Keratinocyte (primary cell): ENCODE data around the gene GPR137B. TPM values are rescaled to one million over a fixed set of nuclear protein-coding genes. Genes with fewer than 3 reads are reported as not detected.

Source experiments
- DNase-seq: peaks from one replicate; pipeline ENCODE4 v3.0.0-alpha.2; 2011; ENCODE audit warnings: low read depth, missing footprints, low spot score
- FAIRE-seq: peaks from 2 replicates; lab custom pipeline; 2011; peaks lifted over from hg19 to GRCh38; lab: Jason Lieb, UNC
- H2AFZ ChIP-seq: 2 replicates; pipeline ENCODE4 v1.6.0; 2012; ENCODE audit warnings: low read length, control low read depth, inconsistent platforms; ENCODE audit not compliant: control insufficient read depth
- H3K27ac ChIP-seq: 2 replicates; pipeline ENCODE4 v1.5.1; 2011; ENCODE audit warnings: low read length; ENCODE audit not compliant: control insufficient read depth, insufficient read depth
- H3K27me3 ChIP-seq: 3 replicates; pipeline ENCODE4 v1.6.0; 2011; ENCODE audit warnings: low read length; ENCODE audit not compliant: control insufficient read depth, insufficient read depth; ENCODE audit errors: extremely low read depth
- H3K36me3 ChIP-seq, 2 experiments: 2 replicates in 1 of 2; 3 replicates in 1 of 2; pipeline ENCODE4 v1.5.1; 2011; ENCODE audit warnings: low read length in 2 of 2, mild to moderate bottlenecking in 1 of 2; ENCODE audit not compliant: control insufficient read depth in 2 of 2, insufficient read depth in 2 of 2; ENCODE audit errors: extremely low read depth in 1 of 2
- H3K4me1 ChIP-seq: 3 replicates; pipeline ENCODE4 v1.5.1; 2011; ENCODE audit warnings: low read length; ENCODE audit not compliant: control insufficient read depth, insufficient read depth; ENCODE audit errors: extremely low read depth
- H3K4me2 ChIP-seq: 3 replicates; pipeline ENCODE4 v1.6.0; 2011; ENCODE audit warnings: low read depth, low read length; ENCODE audit not compliant: control insufficient read depth, insufficient read depth; ENCODE audit errors: extremely low read depth
- H3K4me3 ChIP-seq, 3 experiments: fragments of 200-600 bp in 1 of 3; sonication (generic) in 1 of 3; 2 replicates in 2 of 3; 3 replicates in 1 of 3; pipeline ENCODE4 v1.5.1; 2011 to 2016; ENCODE audit warnings: low read length in 3 of 3, mild to moderate bottlenecking in 3 of 3, control low read depth in 2 of 3, inconsistent platforms in 1 of 3, low read depth in 1 of 3, mixed read lengths in 1 of 3, mixed run types in 1 of 3, moderate library complexity in 1 of 3; ENCODE audit not compliant: control insufficient read depth in 2 of 3, insufficient read depth in 2 of 3; ENCODE audit errors: extremely low read depth in 1 of 3
- H3K79me2 ChIP-seq: 2 replicates; pipeline ENCODE4 v1.6.0; 2012; ENCODE audit warnings: low read length; ENCODE audit not compliant: control insufficient read depth, insufficient read depth
- H3K9ac ChIP-seq: 3 replicates; pipeline ENCODE4 v1.6.0; 2011; ENCODE audit warnings: low read length; ENCODE audit not compliant: control insufficient read depth, insufficient read depth; ENCODE audit errors: extremely low read depth
- H3K9me1 ChIP-seq: 3 replicates; pipeline ENCODE4 v1.6.0; 2011; ENCODE audit warnings: low read length; ENCODE audit not compliant: control insufficient read depth, insufficient read depth; ENCODE audit errors: extremely low read depth
- H3K9me3 ChIP-seq: 2 replicates; pipeline ENCODE4 v1.5.1; 2012; ENCODE audit warnings: low read depth, low read length; ENCODE audit not compliant: control insufficient read depth
- H4K20me1 ChIP-seq: 3 replicates; pipeline ENCODE4 v1.6.0; 2011; ENCODE audit warnings: low read length; ENCODE audit not compliant: control insufficient read depth, insufficient read depth; ENCODE audit errors: extremely low read depth
- EZH2 ChIP-seq: IDR thresholded peaks from one replicate; pipeline ENCODE4 v1.6.1; 2012; ENCODE audit warnings: inconsistent platforms, mild to moderate bottlenecking, low read length, moderate library complexity
- dilution Hi-C: fragments of 300-500 bp; cut with MboI; formaldehyde crosslinking; loops from one replicate; pipeline ENCODE4 v1.7.0; 2020; ENCODE audit warnings: low sequenced_read_pairs; ENCODE audit not compliant: extremely low pct_ligation_motif_present
- polyA plus RNA-seq, 5 experiments: library from polyadenylated mRNA; depleted of rRNA in 3 of 5; stranded (reverse) in 3 of 5; stranded (forward) in 1 of 5; unstranded in 1 of 5; fragments of >200 nt; gene quantifications; 1 replicate in 1 of 5; 2 replicates in 3 of 5; 3 replicates in 1 of 5; pipeline versions ENCODE4 v1.2.1 to v1.2.3, GENCODE V29; 2011 to 2012; ENCODE audit warnings: missing spikeins in 2 of 5, low read depth in 1 of 5, low replicate concordance in 1 of 5
- TF ChIP-seq, protein P1 (sequence below), 3 experiments: IDR thresholded peaks in 1 of 3; conservative IDR thresholded peaks in 1 of 3; optimal IDR thresholded peaks in 1 of 3; 2 replicates in 2 of 3; 3 replicates in 1 of 3; pipeline versions ENCODE3 to v1.5.1; 2011; ENCODE audit warnings: low read length in 3 of 3, mild to moderate bottlenecking in 3 of 3, moderate library complexity in 2 of 3, control low read depth in 1 of 3, inconsistent platforms in 1 of 3; ENCODE audit not compliant: insufficient read depth in 2 of 3; ENCODE audit errors: extremely low read depth in 1 of 3

GPR137B gene
- polyA plus RNA-seq, 1 donor (not counting 4 experiments of a cell fraction or from before 2014, with no cell fraction given), result 7.1 TPM

DNA sequence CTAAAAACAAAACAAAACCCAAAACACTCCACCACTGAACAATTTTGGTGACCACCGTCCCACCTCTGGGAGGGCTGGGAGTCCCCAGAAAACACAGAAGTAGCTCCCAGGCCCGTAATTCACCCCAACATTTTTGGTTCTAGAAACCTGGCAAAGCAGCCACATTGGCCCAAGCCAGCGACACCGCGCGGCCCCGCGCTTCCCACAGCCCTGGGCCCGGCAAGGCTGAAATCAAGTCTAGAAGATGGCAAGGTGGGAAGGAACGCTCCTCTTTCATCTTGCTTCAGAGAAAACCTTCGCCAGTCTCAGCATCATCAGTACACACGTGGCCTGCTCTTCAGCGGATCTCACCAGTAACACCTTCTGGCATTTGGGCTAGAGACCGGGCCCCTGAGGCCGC, 41.5 kb upstream of the GPR137B start:
- no peak overlapping the region for H3K4me3 ChIP-seq
- H3K79me2 ChIP-seq, result no peaks in the 10 kb centered on the region
- no peak overlapping the region for H2AFZ ChIP-seq
- no peaks in the 10 kb centered on the region for H3K4me1 ChIP-seq
- TF ChIP-seq, protein P1, sequence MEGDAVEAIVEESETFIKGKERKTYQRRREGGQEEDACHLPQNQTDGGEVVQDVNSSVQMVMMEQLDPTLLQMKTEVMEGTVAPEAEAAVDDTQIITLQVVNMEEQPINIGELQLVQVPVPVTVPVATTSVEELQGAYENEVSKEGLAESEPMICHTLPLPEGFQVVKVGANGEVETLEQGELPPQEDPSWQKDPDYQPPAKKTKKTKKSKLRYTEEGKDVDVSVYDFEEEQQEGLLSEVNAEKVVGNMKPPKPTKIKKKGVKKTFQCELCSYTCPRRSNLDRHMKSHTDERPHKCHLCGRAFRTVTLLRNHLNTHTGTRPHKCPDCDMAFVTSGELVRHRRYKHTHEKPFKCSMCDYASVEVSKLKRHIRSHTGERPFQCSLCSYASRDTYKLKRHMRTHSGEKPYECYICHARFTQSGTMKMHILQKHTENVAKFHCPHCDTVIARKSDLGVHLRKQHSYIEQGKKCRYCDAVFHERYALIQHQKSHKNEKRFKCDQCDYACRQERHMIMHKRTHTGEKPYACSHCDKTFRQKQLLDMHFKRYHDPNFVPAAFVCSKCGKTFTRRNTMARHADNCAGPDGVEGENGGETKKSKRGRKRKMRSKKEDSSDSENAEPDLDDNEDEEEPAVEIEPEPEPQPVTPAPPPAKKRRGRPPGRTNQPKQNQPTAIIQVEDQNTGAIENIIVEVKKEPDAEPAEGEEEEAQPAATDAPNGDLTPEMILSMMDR (optimal IDR thresholded peaks at IDR 0.05 in 1 of 3, IDR thresholded peaks at IDR 0.05 in 1 of 3, conservative IDR thresholded peaks at IDR 0.05 in 1 of 3; ENCODE audit: extremely low read depth in 1 of 3, insufficient read depth in 2 of 3, low read length in 3 of 3), result no peak
- no peak for TF ChIP-seq EZH2
- FAIRE-seq (no peak), DNase-seq (no peak)
- H3K36me3 ChIP-seq, result no peaks in the 10 kb centered on the region
- H3K27me3 ChIP-seq, result peaks cover 6% of the 10 kb centered on the region
- H3K27ac ChIP-seq, result no peak overlapping the region
- dilution Hi-C loops, result no loop called here
- no peak overlapping the region for H3K9ac ChIP-seq
- no peak overlapping the region for H3K4me2 ChIP-seq
- peaks cover 4% of the 10 kb centered on the region for H4K20me1 ChIP-seq
- H3K9me3 ChIP-seq, result peaks cover 6% of the 10 kb centered on the region
- no peaks in the 10 kb centered on the region for H3K9me1 ChIP-seq

GRCh38 chr1:236101233-236102200, 40.8 kb upstream of the GPR137B start:
- Histone ChIP-seq H3K9me1 (no peaks in the 10 kb centered on the region), H3K79me2 (no peaks in the 10 kb centered on the region), H3K4me1 (no peaks in the 10 kb centered on the region), H3K27me3 (peaks cover 6% of the 10 kb centered on the region), H3K27ac (no peak overlapping the region), H3K9ac (no peak overlapping the region), H3K4me2 (no peak overlapping the region), H3K36me3 (no peaks in the 10 kb centered on the region), H2AFZ (no peak overlapping the region), H3K9me3 (peaks cover 6% of the 10 kb centered on the region), H3K4me3 (no peak overlapping the region), H4K20me1 (peaks cover 4% of the 10 kb centered on the region)
- TF ChIP-seq EZH2, result no peak
- TF ChIP-seq, protein P1 (optimal IDR thresholded peaks at IDR 0.05 in 1 of 3, IDR thresholded peaks at IDR 0.05 in 1 of 3, conservative IDR thresholded peaks at IDR 0.05 in 1 of 3; ENCODE audit: extremely low read depth in 1 of 3, insufficient read depth in 2 of 3, low read length in 3 of 3), result no peak
- DNase-seq, result no peak
- dilution Hi-C loops, result no loop called here
- no peak for FAIRE-seq
